H1 (cell line): ENCODE data around the gene ARHGAP35. TPM values are rescaled to one million over a fixed set of nuclear protein-coding genes. Genes with fewer than 3 reads are reported as not detected.

Experiments
- BRCA1 ChIP-seq: IDR thresholded peaks from 2 replicates; pipeline ENCODE4 v1.6.1; 2012; ENCODE audit warnings: low read depth, low read length, improper control_type of control experiment
- CHD7 ChIP-seq: fragments of 300-600 bp; sonication (generic); IDR thresholded peaks from 2 replicates; pipeline ENCODE4 v1.7.1; 2012; ENCODE audit warnings: low read length, moderate library complexity, mild to moderate bottlenecking, inconsistent platforms; ENCODE audit not compliant: insufficient replicate concordance
- EZH2 ChIP-seq: fragments of 200-600 bp; sonication (generic); IDR thresholded peaks from 2 replicates; pipeline ENCODE4 v1.7.1; 2012; ENCODE audit warnings: low read depth, mild to moderate bottlenecking, moderate library complexity, low read length, inconsistent platforms; ENCODE audit not compliant: severe bottlenecking
- GABPA ChIP-seq: IDR thresholded peaks from 2 replicates; pipeline ENCODE4 v1.6.1; 2011; ENCODE audit warnings: mild to moderate bottlenecking, low read length, moderate library complexity, borderline replicate concordance; ENCODE audit not compliant: insufficient read depth
- KDM4A ChIP-seq: IDR thresholded peaks from one replicate; pipeline ENCODE4 v1.7.1; 2012; ENCODE audit warnings: low read depth, mild to moderate bottlenecking, moderate library complexity, low read length, inconsistent platforms; ENCODE audit not compliant: severe bottlenecking
- RBBP5 ChIP-seq: IDR thresholded peaks from 2 replicates; pipeline ENCODE4 v1.7.1; 2012; ENCODE audit warnings: low read depth, mild to moderate bottlenecking, inconsistent platforms, low read length, moderate library complexity, borderline replicate concordance
- YY1 ChIP-seq: IDR thresholded peaks from 2 replicates; pipeline ENCODE4 v1.6.1; 2011; ENCODE audit warnings: low read depth, mild to moderate bottlenecking, low read length
- polyA plus RNA-seq, 7 experiments: library from polyadenylated mRNA; depleted of rRNA in 3 of 7; stranded (reverse) in 5 of 7; unstranded in 2 of 7; fragments of >200 nt in 5 of 7; fragments of 200-250 nt in 2 of 7; gene quantifications; 1 replicate in 5 of 7; 2 replicates in 1 of 7; 4 replicates in 1 of 7; pipeline versions ENCODE4 v1.2.1 to v1.2.3, GENCODE V29; 2011 to 2013; ENCODE audit warnings: missing spikeins in 2 of 7, mixed read lengths in 2 of 7
- total RNA-seq: library from RNA; stranded (reverse); fragmentation: NEBNext Ultra II Directional; extraction: Animal tissue kit (Norgen Biotek cat#: 25700); gene quantifications from 2 replicates; pipeline ENCODE4 v1.2.1, GENCODE V29; 2021

The ARHGAP35 gene
- total and polyA plus RNA-seq, 2 of the 8 experiments (the other 6 are each of a cell fraction or from before 2014, with no cell fraction given): 29.7 to 64.5 TPM

DNA sequence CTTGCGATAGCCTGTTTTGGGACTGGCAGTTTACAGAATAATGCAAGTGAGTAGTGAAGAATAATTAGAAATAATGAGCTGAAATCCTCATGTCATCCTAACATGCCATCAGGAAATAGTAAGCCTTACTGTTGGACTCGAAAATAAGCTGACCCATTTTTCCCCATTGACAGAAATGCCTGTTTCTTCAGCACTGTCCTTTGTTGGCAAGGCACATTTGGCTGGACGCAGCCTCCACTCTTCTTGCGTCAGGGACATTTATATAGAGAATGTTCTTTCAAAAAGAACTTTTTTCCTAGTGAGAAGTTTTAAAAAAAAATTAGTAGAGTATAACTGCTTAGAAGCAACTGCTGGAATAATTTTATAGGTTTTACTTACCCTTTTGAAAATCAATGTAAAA is 47.1 kb downstream of the ARHGAP35 start (continued):
- TF ChIP-seq CHD7 (no peak), YY1 (no peak), KDM4A (no peak), RBBP5 (no peak), GABPA (no peak), EZH2 (no peak), BRCA1 (no peak)
